K562 (cell line): Measurements from ENCODE around the gene MATK.

Source experiments
- POLR2A ChIP-seq: fragments of 450-650 bp; conservative IDR thresholded peaks from 2 replicates; pipeline ENCODE4 v1.6.1; 2016
- STAT6 ChIP-seq: sonication (generic); formaldehyde crosslinking; IDR thresholded peaks from 2 replicates; pipeline ENCODE4 v1.8.1; 2023; ENCODE audit warnings: mild to moderate bottlenecking, missing genetic modification reagents
- TOE1 ChIP-seq, 2 experiments: fragments of 450-650 bp in 1 of 2; sonication (generic) in 1 of 2; formaldehyde crosslinking in 1 of 2; IDR thresholded peaks; 2 replicates each; pipeline versions ENCODE4 v1.7.1 to v1.8.0; 2016 to 2022; ENCODE audit warnings: borderline replicate concordance in 2 of 2, mild to moderate bottlenecking in 2 of 2, antibody characterized with exemption in 1 of 2, inconsistent platforms in 1 of 2, low read depth in 1 of 2, missing genetic modification reagents in 1 of 2, moderate library complexity in 1 of 2
- USF2 ChIP-seq: sonication (generic); formaldehyde crosslinking; IDR thresholded peaks from 2 replicates; pipeline ENCODE4 v1.5.0; 2020; ENCODE audit warnings: missing genetic modification reagents

GRCh38 chr19:3798137-3798536 lies 12.0 kb upstream of the MATK start:
- TF ChIP-seq STAT6 (CRISPR knock-in tag) (no peak), USF2 (CRISPR knock-in tag) (no peak), POLR2A (no peak), TOE1 (IDR thresholded peaks at IDR 0.05; ENCODE audit: borderline replicate concordance) (no peak), TOE1 (CRISPR knock-in tag; IDR thresholded peaks at IDR 0.05; ENCODE audit: borderline replicate concordance, low read depth) (no peak)
